VCaP (cell line): ENCODE data around the gene EBF4.

Experiments
- H3K27ac ChIP-seq: fragments of 450-650 bp; 2 replicates; pipeline ENCODE4 v1.5.1; 2017
- TF ChIP-seq, protein P1 (sequence below): fragments of 450-650 bp; conservative IDR thresholded peaks from 2 replicates; pipeline ENCODE4 v1.5.1; 2017; ENCODE audit warnings: mild to moderate bottlenecking, moderate library complexity

The EBF4 gene

DNA sequence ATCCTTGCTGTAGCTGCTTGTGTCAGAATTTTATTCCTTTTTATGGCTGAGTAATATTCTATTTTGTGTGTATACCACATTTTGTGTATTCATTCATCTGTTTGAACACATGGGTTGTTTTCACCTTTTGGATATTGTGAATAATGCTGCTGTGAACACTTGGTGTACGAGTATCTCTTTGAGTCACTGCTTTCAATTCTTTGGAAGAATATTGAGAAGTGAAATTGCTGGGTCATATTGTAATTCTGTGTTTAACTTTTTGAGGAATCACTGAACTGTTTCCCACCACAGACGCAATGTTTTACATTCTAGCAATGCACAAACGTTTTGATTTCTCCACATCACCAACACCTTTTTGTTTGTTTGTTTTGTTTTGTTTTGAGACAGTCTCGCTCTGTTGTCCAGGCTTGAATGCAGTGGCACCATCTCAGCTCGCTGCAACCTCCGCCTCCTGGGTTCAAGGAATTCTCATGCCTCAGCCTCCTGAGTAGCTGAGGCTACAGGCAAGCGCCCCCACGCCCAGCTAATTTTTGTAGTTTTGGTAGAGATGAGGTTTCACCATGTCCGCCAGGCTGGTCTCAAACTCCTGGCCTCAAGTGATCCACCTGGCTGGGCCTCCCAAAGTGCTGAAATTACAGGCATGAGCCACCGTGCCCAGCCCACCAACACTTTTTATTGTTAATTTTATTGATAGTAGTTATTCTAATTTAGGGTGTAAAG is 86.2 kb downstream of the EBF4 start:
- TF ChIP-seq, protein P1, sequence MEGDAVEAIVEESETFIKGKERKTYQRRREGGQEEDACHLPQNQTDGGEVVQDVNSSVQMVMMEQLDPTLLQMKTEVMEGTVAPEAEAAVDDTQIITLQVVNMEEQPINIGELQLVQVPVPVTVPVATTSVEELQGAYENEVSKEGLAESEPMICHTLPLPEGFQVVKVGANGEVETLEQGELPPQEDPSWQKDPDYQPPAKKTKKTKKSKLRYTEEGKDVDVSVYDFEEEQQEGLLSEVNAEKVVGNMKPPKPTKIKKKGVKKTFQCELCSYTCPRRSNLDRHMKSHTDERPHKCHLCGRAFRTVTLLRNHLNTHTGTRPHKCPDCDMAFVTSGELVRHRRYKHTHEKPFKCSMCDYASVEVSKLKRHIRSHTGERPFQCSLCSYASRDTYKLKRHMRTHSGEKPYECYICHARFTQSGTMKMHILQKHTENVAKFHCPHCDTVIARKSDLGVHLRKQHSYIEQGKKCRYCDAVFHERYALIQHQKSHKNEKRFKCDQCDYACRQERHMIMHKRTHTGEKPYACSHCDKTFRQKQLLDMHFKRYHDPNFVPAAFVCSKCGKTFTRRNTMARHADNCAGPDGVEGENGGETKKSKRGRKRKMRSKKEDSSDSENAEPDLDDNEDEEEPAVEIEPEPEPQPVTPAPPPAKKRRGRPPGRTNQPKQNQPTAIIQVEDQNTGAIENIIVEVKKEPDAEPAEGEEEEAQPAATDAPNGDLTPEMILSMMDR, result no peak
- no peak overlapping the region for H3K27ac ChIP-seq

DNA sequence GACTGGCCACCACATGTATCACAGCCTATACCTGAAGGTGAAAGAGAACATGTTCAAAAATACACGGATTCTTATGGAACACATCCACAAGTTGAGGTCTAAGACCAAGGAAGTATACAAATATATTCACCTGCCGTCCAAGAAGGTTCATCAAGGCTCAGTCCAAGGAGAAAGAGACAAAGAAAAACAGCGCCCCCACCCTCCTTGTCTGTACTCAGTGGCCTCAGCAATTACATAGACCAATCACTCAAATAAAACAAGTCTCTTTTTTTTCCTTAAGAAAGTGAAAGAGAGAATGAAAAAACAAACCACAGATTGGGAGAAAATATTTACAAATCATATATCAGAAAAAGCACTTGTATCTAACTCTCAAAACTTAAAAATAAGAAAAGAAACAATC is 88.4 kb downstream of the EBF4 start:
- TF ChIP-seq, protein P1, result no peak

DNA sequence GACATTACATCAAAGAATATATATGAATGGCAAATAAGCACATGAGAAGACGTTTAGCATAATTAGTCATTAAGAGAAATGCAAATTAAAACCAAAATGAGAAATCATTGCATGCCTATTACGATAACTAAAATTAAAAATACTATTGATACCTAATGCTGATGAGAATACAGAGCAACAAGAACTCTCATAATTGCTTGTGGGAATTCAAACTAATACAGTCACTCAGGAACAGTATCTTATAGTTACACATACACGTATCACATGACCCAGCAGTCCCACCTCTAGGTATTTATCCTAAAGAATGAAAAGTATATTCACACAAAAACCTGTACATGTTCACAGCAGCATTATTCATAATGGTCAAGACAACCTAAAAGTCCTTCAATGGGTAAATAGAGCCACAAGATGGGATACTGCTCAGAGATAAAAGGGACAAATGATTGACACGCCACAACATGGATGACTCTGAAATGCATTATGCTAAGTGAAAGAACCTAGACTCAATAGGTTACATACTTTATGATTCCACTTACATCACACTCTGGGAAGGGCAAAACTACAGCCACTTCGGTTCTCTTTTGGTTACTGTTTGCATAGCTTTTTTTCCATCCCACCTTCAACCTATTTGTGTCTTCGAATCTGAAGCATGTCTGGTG is 91.5 kb downstream of the EBF4 start:
- TF ChIP-seq, protein P1, result no peak
- no peak overlapping the region for H3K27ac ChIP-seq

More for the DNA sequence above, 88.4 kb downstream of the EBF4 start:
- no peak overlapping the region for H3K27ac ChIP-seq

DNA sequence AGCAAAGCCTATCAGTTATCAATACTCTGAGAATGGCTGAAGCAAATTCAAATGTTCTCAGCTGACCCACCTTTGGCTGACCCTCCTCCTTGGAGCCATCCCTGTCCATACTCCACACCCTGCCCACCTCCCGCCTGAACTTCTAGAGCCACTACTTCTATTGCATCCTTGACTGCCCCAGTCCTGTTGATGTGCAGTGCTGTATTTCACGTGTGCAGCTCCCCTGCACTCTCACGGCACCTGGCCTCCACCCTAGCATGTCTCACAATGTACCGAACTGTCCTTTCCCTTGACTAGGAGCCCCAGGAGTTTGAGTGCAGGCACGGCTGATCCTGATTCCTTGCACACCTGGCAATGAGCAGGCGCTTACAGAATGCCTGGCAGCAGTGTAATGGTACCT is 100.9 kb downstream of the EBF4 start:
- TF ChIP-seq, protein P1, result no peak
- no peak overlapping the region for H3K27ac ChIP-seq

DNA sequence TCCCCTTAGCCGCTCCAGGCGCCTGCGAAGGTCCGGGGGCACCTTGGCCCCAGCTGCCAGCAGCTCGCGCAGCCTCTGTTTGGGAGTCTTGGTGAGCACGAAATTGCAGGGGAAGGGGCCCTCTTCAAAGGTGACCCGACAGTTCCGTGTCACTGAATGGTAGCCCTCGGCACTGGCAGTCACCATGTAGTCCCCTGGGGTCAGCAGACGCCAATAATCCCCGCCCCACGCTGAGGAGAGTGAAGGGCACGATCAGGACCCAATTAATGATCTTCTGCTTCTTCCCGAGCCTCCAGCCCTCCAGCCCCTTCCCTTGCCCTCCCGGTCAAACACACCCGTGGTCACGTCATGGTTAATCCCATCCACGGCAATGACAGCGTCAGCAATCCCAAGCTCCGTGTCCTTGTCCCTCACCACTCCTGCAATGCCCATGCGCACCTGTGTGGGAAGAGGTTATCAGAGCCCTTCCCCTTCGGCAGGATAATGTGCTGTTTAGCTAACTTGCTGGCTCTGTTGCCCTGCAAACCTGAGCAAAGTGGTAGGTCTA is 101.7 kb downstream of the EBF4 start:
- TF ChIP-seq, protein P1, result no peak

DNA sequence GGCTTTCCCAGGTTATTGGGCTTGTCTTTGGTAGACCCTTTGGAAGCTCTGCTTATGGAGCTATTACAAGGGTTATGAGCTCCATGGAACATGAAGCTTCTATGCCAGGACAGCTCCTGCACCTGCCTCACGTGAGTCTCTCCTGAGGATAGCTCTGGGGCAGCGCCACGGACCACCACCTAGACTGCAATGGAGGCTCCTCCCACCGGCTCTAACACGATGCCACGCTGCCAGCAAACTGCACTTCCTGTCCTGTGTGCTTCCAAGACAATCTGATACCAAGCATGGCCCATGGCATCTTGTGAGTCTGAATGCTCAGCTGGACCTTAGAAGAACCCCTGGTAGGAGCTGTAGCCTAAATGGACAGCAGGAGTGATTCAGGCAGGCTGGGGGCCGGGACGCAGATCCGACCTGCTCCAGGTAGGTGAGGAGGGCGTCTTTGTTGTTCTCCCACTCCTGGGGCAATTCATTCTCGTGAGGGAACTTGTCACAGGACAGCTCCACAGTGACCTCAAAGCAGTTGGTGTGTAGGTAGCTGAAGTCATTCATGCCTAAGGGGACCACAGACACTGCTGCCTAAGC is 102.4 kb downstream of the EBF4 start:
- no peak overlapping the region for H3K27ac ChIP-seq
- TF ChIP-seq, protein P1, result no peak

More for the DNA sequence above, 101.7 kb downstream of the EBF4 start:
- no peak overlapping the region for H3K27ac ChIP-seq

DNA sequence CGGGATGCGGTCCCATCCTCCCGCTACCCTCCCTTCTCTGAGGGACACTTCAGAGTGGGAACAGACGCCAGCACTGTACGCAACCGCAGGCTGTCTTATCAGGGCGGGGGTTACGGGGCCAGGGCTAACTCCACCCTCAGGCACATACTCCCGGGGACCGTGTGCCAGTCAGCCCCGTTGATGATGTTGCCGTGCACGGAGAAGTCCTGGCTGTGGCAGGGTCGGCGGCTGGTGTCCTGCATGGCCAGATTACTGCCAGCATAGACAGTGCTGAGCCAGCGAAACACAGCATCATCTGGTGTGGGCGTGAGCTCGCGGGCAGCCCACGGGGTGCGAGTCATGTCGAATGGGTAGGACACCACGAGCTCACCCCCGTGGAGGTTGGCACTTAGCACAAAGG is 102.9 kb downstream of the EBF4 start:
- TF ChIP-seq, protein P1, result no peak
- H3K27ac ChIP-seq, result no peak overlapping the region
